MCF 10A (cell line): Measurements from ENCODE around the gene ALDH1A2. TPM values are rescaled to one million over a fixed set of nuclear protein-coding genes. Genes with fewer than 3 reads are reported as not detected.

Experiments
- BruUV-seq: library from RNA; stranded (reverse); fragments of 400-500 nt; replicated peaks from 2 replicates; lab custom pipeline; 2021; lab: Mats Ljungman, UMichigan
- CTCF ChIA-PET: fragments of 300-600 bp; sonication (Branson Sonifier 250); formaldehyde crosslinking; extraction: SDS; loops from one replicate; lab custom pipeline; 2021; ENCODE audit warnings: antibody characterized with exemption, inconsistent platforms; lab: Yijun Ruan, JAX
- POLR2A ChIA-PET: fragments of 300-600, 350-650 bp; sonication (Branson Sonifier 250); formaldehyde crosslinking; extraction: SDS; loops from one replicate; lab custom pipeline; 2020; ENCODE audit warnings: antibody characterized with exemption, inconsistent platforms; lab: Yijun Ruan, JAX
- DNase-seq: peaks from one replicate; pipeline ENCODE4 v3.0.0-alpha.2; 2018; ENCODE audit not compliant: unreplicated experiment
- H3K27ac Mint-ChIP-seq: one replicate; pipeline ENCODE4 v1.8.0; 2022; ENCODE audit warnings: mild to moderate bottlenecking, low read depth, mixed read lengths; ENCODE audit not compliant: unreplicated experiment
- H3K27me3 Mint-ChIP-seq: one replicate; pipeline ENCODE4 v1.8.0; 2022; ENCODE audit warnings: mixed read lengths; ENCODE audit not compliant: insufficient read depth, unreplicated experiment
- H3K36me3 Mint-ChIP-seq: one replicate; pipeline ENCODE4 v1.8.0; 2022; ENCODE audit warnings: mild to moderate bottlenecking, moderate library complexity, mixed read lengths; ENCODE audit not compliant: insufficient read depth, unreplicated experiment
- H3K4me1 Mint-ChIP-seq: one replicate; pipeline ENCODE4 v1.8.0; 2022; ENCODE audit warnings: mixed read lengths; ENCODE audit not compliant: insufficient read depth, unreplicated experiment
- H3K4me3 Mint-ChIP-seq: one replicate; pipeline ENCODE4 v1.8.0; 2022; ENCODE audit warnings: mild to moderate bottlenecking, moderate library complexity, mixed read lengths; ENCODE audit not compliant: unreplicated experiment
- H3K9me3 Mint-ChIP-seq: one replicate; pipeline ENCODE4 v1.8.0; 2022; ENCODE audit warnings: mixed read lengths; ENCODE audit not compliant: unreplicated experiment
- intact Hi-C: fragments of 100-400 bp; cut with micrococcal nuclease; formaldehyde crosslinking; loops from 2 replicates; pipeline ENCODE4 v1.14.1; 2022
- total RNA-seq: library from RNA; stranded (reverse); gene quantifications from 2 replicates; pipeline ENCODE4 v1.2.3, GENCODE V29; 2022
- TF ChIP-seq, protein P1 (sequence below): fragments of 200-600 bp; IDR thresholded peaks from one replicate; pipeline ENCODE4 v1.8.0; 2022; ENCODE audit warnings: antibody characterized with exemption, mild to moderate bottlenecking; ENCODE audit not compliant: unreplicated experiment

ALDH1A2 gene
- total RNA-seq, 1 experiment from 2014 or later = 1.2 TPM

DNA sequence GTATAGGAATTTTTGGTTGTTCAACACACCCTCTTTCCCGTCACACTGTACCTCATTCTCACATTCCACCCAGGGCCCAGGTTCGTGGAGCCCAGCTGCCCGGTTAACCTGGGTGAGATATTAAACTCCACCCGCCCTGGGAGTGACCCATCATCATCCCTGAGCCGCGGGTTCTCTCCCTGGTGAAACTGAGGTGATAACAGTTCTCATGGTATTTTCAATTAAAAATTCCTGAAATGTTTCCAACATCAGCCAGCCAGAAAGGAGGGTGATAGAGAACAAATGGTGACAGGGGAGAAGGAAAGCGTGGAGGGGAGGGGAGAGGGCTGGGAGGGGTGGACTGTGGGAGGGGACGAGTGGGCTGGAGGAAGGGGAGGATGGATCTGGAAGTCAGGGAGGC, 148.8 kb downstream of the ALDH1A2 start:
- H3K27ac Mint-ChIP-seq = no peak overlapping the region
- POLR2A ChIA-PET = no interaction called here
- H3K4me1 Mint-ChIP-seq = peaks cover 13% of the 10 kb centered on the region
- DNase-seq = no peak
- TF ChIP-seq, protein P1, sequence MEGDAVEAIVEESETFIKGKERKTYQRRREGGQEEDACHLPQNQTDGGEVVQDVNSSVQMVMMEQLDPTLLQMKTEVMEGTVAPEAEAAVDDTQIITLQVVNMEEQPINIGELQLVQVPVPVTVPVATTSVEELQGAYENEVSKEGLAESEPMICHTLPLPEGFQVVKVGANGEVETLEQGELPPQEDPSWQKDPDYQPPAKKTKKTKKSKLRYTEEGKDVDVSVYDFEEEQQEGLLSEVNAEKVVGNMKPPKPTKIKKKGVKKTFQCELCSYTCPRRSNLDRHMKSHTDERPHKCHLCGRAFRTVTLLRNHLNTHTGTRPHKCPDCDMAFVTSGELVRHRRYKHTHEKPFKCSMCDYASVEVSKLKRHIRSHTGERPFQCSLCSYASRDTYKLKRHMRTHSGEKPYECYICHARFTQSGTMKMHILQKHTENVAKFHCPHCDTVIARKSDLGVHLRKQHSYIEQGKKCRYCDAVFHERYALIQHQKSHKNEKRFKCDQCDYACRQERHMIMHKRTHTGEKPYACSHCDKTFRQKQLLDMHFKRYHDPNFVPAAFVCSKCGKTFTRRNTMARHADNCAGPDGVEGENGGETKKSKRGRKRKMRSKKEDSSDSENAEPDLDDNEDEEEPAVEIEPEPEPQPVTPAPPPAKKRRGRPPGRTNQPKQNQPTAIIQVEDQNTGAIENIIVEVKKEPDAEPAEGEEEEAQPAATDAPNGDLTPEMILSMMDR = no peak
- no TSS peak for BruUV-seq
- CTCF ChIA-PET = interaction anchor here (1.2 kb wide), 2 partner anchors 11 to 56 kb away, joined by 3 to 6 read pairs; no protein-coding TSS in a partner anchor
- no peak overlapping the region for H3K4me3 Mint-ChIP-seq
- no peaks in the 10 kb centered on the region for H3K9me3 Mint-ChIP-seq
- H3K27me3 Mint-ChIP-seq = no peaks in the 10 kb centered on the region
- H3K36me3 Mint-ChIP-seq = no peaks in the 10 kb centered on the region
- intact Hi-C loops = no loop called here

DNA sequence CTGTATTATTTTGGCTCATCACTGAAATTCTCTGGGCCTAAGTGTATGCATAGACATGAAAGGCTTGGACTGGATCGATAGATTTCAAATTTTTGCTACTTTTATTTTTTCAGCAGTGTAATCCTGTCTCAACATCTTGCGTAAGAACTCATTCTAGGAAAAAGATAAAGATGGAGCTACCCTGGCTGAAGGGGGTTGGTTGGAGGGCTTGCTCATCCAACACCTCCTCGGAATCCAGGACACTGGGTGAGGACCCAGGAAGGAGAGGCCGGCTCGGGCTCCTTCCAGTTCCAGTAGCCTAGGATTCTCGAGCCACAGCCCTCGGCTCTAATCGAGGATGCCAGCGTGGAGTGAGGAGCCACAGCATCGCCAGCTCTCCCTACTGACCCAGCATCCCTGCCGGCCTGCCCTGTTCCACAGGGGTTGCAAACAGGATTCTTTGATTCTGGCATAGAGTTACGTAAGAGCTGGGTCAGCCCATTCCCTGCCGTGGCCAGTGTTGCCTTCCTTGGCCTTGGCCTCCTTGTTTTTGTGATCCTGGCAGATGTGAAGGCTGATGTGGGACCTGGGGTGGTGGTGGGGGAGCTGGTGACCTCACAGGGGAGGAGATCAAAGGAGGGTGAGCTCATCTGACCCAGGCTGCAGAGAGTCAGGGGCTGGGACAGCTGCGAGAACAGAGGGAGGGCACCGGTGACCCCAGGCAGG, 149.5 kb downstream of the ALDH1A2 start:
- Mint-ChIP-seq H3K27ac (no peak overlapping the region), H3K4me1 (peaks cover 8% of the 10 kb centered on the region), H3K4me3 (no peak overlapping the region), H3K9me3 (no peaks in the 10 kb centered on the region), H3K27me3 (no peaks in the 10 kb centered on the region), H3K36me3 (no peaks in the 10 kb centered on the region)
- BruUV-seq = no TSS peak
- DNase-seq = no peak
- POLR2A ChIA-PET = interaction anchor here (0.9 kb wide), 1 partner anchor 96 kb away, joined by 4 read pairs; no protein-coding TSS in a partner anchor
- intact Hi-C loops = no loop called here
- CTCF ChIA-PET = interaction anchor here (1.2 to 1.5 kb wide), 3 partner anchors 11 to 150 kb away, joined by 3 to 6 read pairs (median 5); partner anchors contain the start of gene ALDH1A2
- TF ChIP-seq, protein P1 = no peak

DNA sequence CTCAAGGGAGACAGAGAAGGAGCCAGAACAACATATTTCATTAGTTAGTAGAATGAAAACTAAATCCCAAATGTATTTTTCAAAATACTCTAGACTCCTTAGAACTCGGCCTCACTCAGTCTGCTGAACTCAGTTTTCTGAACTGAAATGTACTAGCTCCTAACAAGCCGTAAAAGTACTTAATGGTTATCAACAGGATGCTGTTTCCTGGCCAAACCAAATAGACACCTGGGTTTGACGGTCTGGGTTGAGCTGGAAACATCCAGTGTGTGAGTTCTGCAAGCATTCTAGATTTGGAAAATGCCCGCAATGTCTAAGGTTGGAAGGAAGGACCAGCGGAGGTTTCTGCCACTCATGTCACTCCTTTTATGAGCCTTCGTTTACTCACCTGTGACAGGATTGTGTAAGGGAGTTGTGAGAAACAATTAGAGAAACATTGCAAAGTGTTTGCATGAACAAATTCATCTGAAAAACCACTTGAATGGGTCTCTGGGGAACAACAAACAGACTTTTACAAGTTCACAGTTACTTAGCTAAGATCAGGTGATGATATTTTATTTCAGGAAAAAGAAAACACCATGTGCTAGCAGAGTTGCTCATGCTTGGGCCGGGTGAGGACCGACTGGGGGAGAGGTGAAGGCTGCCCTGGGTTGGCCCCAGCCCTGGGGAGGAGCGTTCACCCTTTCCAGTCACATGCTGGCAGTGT, 151.0 kb downstream of the ALDH1A2 start:
- TF ChIP-seq, protein P1 = no peak
- H3K4me1 Mint-ChIP-seq = peaks cover 2% of the 10 kb centered on the region
- BruUV-seq = no TSS peak
- ChIA-PET CTCF (interaction anchor here (0.6 to 1.5 kb wide), 5 partner anchors 30 to 1385 kb away, joined by 3 to 6 read pairs (median 4); partner anchors contain the start of gene ALDH1A2), POLR2A (interaction anchor here (0.9 to 1.1 kb wide), 2 partner anchors 54 to 97 kb away, joined by 3 to 4 read pairs; no protein-coding TSS in a partner anchor)
- intact Hi-C loops = no loop called here
- no peaks in the 10 kb centered on the region for H3K27me3 Mint-ChIP-seq
- no peak for DNase-seq
- H3K27ac Mint-ChIP-seq = no peak overlapping the region
- no peaks in the 10 kb centered on the region for H3K9me3 Mint-ChIP-seq
- no peak overlapping the region for H3K4me3 Mint-ChIP-seq
- H3K36me3 Mint-ChIP-seq = no peaks in the 10 kb centered on the region

DNA sequence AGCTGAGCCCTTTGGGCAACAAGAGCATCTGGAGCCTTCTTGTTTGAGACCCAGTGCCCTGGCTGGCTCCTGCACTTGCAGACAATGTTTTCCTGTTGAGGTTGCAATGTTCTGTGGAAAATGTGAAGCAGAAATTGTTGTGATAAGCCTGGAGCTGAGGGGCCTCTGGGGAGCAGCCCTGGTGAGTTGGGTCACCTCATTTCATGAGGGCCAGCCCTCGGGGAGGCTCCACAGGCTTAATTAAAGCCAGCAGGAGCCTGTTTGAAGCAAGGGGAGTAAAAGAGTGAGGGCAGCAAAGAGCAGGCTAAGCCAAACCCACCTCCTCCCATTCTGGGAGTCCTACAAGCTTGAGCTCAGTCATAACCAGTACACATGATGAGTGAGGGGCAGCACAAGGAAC, 154.3 kb downstream of the ALDH1A2 start:
- no peak overlapping the region for H3K4me3 Mint-ChIP-seq
- ChIA-PET CTCF (interaction anchor here (0.9 to 1.5 kb wide), 2 partner anchors 45 to 50 kb away, joined by 3 to 5 read pairs; no protein-coding TSS in a partner anchor), POLR2A (interaction anchor here (1.1 kb wide), 1 partner anchor 39 kb away, joined by 3 read pairs; no protein-coding TSS in a partner anchor)
- no peaks in the 10 kb centered on the region for H3K4me1 Mint-ChIP-seq
- no TSS peak for BruUV-seq
- no peaks in the 10 kb centered on the region for H3K27me3 Mint-ChIP-seq
- intact Hi-C loops = no loop called here
- H3K27ac Mint-ChIP-seq = no peak overlapping the region
- TF ChIP-seq, protein P1 = no peak
- no peak for DNase-seq
- H3K9me3 Mint-ChIP-seq = no peaks in the 10 kb centered on the region
- H3K36me3 Mint-ChIP-seq = no peaks in the 10 kb centered on the region
